HepG2 (cell line): Measurements from ENCODE around the gene EIF5A. TPM values are rescaled to one million over a fixed set of nuclear protein-coding genes. Genes with fewer than 3 reads are reported as not detected.
A peak's percentile ranks its signal among the peaks of the same experiment; 100 is the strongest.

ENCODE experiments used
- ASH2L ChIP-seq: fragments of 300-600, 200-600 bp; sonication (generic); IDR thresholded peaks from 2 replicates; pipeline ENCODE4 v1.7.0; 2017; ENCODE audit warnings: low read depth, mild to moderate bottlenecking, moderate library complexity, mixed read lengths, low read length; ENCODE audit not compliant: insufficient read length
- FOXK2 ChIP-seq: fragments of 450-650 bp; IDR thresholded peaks from 2 replicates; pipeline ENCODE4 v1.6.1; 2016
- FOXO1 ChIP-seq: sonication (generic); formaldehyde crosslinking; IDR thresholded peaks from 2 replicates; pipeline ENCODE4 v1.4.0; 2020; ENCODE audit warnings: missing genetic modification reagents
- HDAC1 ChIP-seq: sonication (generic); formaldehyde crosslinking; IDR thresholded peaks from 2 replicates; pipeline ENCODE4 v1.5.1; 2020; ENCODE audit warnings: mild to moderate bottlenecking, missing genetic modification reagents
- HNF4A ChIP-seq: sonication (generic); formaldehyde crosslinking; IDR thresholded peaks from 2 replicates; pipeline ENCODE4 v1.4.0; 2020; ENCODE audit warnings: missing genetic modification reagents
- PCBP2 ChIP-seq: fragments of 200-400 bp; formaldehyde crosslinking; optimal IDR thresholded peaks from 2 replicates; pipeline ENCODE3; 2018; ENCODE audit warnings: low read length, low read depth; ENCODE audit not compliant: poor library complexity, severe bottlenecking
- ZBTB7A ChIP-seq: sonication (generic); formaldehyde crosslinking; IDR thresholded peaks from 2 replicates; pipeline ENCODE4 v1.8.0; 2022; ENCODE audit warnings: mild to moderate bottlenecking, missing genetic modification reagents
- ZFP62 ChIP-seq: sonication (generic); formaldehyde crosslinking; IDR thresholded peaks from 2 replicates; pipeline ENCODE4 v1.4.0; 2020; ENCODE audit warnings: missing genetic modification reagents
- polyA plus RNA-seq, 8 experiments: library from polyadenylated mRNA; depleted of rRNA in 3 of 8; stranded (reverse) in 7 of 8; unstranded in 1 of 8; fragments of >200 nt; fragmentation: Illumina TruSeq in 4 of 8; extraction: Trizol in 4 of 8; gene quantifications; 2 replicates each; pipeline versions ENCODE4 v1.2.1 to v1.2.3, GENCODE V29; 2011 to 2016; ENCODE audit warnings: low read depth in 4 of 8, missing spikeins in 1 of 8, mixed read lengths in 1 of 8; ENCODE audit not compliant: insufficient read depth in 1 of 8
- total RNA-seq, 5 experiments: library from RNA; depleted of rRNA; stranded (reverse); fragments of >200 nt; fragmentation: Illumina TruSeq; extraction: Trizol; gene quantifications; 2 replicates each; pipeline ENCODE4 v1.2.3, GENCODE V29; 2016; ENCODE audit warnings: low read depth in 1 of 5
- TF ChIP-seq, protein P1 (sequence below): sonication (generic); formaldehyde crosslinking; IDR thresholded peaks from 2 replicates; pipeline ENCODE4 v1.4.0; 2020; ENCODE audit warnings: missing genetic modification reagents, borderline replicate concordance
- TF ChIP-seq, protein P2 (sequence below): sonication (generic); formaldehyde crosslinking; IDR thresholded peaks from 2 replicates; pipeline ENCODE4 v1.5.1; 2020; ENCODE audit warnings: mild to moderate bottlenecking, missing genetic modification reagents, moderate library complexity
- TF ChIP-seq, protein P3 (sequence below): sonication (generic); formaldehyde crosslinking; conservative IDR thresholded peaks from 2 replicates; pipeline ENCODE4 v1.4.0; 2020; ENCODE audit warnings: mild to moderate bottlenecking, missing genetic modification reagents, moderate library complexity
- TF ChIP-seq, protein P4 (sequence below): sonication (generic); formaldehyde crosslinking; IDR thresholded peaks from 2 replicates; pipeline ENCODE4 v1.4.0; 2020; ENCODE audit warnings: mild to moderate bottlenecking, missing genetic modification reagents

EIF5A gene
- total and polyA plus RNA-seq, 2 of the 13 experiments (the other 11 are each of a cell fraction or from before 2014, with no cell fraction given), result 319 to 337 TPM

DNA sequence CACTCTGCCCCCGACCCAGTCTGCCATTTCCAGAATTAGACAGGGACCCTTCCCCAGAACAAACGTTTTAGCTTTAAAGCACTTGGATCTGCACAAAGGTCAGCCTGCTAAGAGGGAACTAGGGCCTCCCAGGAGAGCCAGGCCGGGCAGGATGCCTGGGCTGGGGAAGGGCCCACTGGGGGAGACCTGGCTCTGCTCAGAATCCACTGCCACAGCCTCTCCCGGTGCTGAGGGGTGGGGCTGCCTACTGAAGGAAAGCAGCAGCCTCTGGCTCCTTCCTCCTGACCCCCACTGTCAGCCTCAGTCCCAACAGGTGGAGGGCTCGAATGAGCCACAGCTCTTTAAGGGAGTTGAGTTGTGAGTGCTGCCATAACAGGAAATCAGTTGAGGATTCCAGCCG lies 14.7 kb upstream of the EIF5A start (continued):
- TF ChIP-seq PCBP2, result no peak
- no peak for TF ChIP-seq ZFP62 (CRISPR knock-in tag)
- TF ChIP-seq, protein P1, sequence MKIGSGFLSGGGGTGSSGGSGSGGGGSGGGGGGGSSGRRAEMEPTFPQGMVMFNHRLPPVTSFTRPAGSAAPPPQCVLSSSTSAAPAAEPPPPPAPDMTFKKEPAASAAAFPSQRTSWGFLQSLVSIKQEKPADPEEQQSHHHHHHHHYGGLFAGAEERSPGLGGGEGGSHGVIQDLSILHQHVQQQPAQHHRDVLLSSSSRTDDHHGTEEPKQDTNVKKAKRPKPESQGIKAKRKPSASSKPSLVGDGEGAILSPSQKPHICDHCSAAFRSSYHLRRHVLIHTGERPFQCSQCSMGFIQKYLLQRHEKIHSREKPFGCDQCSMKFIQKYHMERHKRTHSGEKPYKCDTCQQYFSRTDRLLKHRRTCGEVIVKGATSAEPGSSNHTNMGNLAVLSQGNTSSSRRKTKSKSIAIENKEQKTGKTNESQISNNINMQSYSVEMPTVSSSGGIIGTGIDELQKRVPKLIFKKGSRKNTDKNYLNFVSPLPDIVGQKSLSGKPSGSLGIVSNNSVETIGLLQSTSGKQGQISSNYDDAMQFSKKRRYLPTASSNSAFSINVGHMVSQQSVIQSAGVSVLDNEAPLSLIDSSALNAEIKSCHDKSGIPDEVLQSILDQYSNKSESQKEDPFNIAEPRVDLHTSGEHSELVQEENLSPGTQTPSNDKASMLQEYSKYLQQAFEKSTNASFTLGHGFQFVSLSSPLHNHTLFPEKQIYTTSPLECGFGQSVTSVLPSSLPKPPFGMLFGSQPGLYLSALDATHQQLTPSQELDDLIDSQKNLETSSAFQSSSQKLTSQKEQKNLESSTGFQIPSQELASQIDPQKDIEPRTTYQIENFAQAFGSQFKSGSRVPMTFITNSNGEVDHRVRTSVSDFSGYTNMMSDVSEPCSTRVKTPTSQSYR (CRISPR knock-in tag), result peak; percentile 17; the same call in 1 of the 2 replicates
- TF ChIP-seq HDAC1, result peak; percentile 40
- TF ChIP-seq, protein P2, sequence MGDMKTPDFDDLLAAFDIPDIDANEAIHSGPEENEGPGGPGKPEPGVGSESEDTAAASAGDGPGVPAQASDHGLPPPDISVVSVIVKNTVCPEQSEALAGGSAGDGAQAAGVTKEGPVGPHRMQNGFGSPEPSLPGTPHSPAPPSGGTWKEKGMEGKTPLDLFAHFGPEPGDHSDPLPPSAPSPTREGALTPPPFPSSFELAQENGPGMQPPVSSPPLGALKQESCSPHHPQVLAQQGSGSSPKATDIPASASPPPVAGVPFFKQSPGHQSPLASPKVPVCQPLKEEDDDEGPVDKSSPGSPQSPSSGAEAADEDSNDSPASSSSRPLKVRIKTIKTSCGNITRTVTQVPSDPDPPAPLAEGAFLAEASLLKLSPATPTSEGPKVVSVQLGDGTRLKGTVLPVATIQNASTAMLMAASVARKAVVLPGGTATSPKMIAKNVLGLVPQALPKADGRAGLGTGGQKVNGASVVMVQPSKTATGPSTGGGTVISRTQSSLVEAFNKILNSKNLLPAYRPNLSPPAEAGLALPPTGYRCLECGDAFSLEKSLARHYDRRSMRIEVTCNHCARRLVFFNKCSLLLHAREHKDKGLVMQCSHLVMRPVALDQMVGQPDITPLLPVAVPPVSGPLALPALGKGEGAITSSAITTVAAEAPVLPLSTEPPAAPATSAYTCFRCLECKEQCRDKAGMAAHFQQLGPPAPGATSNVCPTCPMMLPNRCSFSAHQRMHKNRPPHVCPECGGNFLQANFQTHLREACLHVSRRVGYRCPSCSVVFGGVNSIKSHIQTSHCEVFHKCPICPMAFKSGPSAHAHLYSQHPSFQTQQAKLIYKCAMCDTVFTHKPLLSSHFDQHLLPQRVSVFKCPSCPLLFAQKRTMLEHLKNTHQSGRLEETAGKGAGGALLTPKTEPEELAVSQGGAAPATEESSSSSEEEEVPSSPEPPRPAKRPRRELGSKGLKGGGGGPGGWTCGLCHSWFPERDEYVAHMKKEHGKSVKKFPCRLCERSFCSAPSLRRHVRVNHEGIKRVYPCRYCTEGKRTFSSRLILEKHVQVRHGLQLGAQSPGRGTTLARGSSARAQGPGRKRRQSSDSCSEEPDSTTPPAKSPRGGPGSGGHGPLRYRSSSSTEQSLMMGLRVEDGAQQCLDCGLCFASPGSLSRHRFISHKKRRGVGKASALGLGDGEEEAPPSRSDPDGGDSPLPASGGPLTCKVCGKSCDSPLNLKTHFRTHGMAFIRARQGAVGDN, result peak; percentile 39; the same call in 1 of the 2 replicates
- TF ChIP-seq ZBTB7A (CRISPR knock-in tag), result 0 out of 2 replicates have a peak, but pooled peaks have one; percentile 61
- TF ChIP-seq FOXK2, result no peak
- peak; percentile 11 for TF ChIP-seq ASH2L
- TF ChIP-seq, protein P3, sequence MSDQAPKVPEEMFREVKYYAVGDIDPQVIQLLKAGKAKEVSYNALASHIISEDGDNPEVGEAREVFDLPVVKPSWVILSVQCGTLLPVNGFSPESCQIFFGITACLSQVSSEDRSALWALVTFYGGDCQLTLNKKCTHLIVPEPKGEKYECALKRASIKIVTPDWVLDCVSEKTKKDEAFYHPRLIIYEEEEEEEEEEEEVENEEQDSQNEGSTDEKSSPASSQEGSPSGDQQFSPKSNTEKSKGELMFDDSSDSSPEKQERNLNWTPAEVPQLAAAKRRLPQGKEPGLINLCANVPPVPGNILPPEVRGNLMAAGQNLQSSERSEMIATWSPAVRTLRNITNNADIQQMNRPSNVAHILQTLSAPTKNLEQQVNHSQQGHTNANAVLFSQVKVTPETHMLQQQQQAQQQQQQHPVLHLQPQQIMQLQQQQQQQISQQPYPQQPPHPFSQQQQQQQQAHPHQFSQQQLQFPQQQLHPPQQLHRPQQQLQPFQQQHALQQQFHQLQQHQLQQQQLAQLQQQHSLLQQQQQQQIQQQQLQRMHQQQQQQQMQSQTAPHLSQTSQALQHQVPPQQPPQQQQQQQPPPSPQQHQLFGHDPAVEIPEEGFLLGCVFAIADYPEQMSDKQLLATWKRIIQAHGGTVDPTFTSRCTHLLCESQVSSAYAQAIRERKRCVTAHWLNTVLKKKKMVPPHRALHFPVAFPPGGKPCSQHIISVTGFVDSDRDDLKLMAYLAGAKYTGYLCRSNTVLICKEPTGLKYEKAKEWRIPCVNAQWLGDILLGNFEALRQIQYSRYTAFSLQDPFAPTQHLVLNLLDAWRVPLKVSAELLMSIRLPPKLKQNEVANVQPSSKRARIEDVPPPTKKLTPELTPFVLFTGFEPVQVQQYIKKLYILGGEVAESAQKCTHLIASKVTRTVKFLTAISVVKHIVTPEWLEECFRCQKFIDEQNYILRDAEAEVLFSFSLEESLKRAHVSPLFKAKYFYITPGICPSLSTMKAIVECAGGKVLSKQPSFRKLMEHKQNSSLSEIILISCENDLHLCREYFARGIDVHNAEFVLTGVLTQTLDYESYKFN (CRISPR knock-in tag), result peak; percentile 54; the same call in 1 of the 2 replicates
- TF ChIP-seq, protein P4, sequence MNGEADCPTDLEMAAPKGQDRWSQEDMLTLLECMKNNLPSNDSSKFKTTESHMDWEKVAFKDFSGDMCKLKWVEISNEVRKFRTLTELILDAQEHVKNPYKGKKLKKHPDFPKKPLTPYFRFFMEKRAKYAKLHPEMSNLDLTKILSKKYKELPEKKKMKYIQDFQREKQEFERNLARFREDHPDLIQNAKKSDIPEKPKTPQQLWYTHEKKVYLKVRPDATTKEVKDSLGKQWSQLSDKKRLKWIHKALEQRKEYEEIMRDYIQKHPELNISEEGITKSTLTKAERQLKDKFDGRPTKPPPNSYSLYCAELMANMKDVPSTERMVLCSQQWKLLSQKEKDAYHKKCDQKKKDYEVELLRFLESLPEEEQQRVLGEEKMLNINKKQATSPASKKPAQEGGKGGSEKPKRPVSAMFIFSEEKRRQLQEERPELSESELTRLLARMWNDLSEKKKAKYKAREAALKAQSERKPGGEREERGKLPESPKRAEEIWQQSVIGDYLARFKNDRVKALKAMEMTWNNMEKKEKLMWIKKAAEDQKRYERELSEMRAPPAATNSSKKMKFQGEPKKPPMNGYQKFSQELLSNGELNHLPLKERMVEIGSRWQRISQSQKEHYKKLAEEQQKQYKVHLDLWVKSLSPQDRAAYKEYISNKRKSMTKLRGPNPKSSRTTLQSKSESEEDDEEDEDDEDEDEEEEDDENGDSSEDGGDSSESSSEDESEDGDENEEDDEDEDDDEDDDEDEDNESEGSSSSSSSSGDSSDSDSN, result peak; percentile 36; the same call in 1 of the 2 replicates
- peak; percentile 36; the same call in 1 of the 2 replicates for TF ChIP-seq HNF4A
- no peak for TF ChIP-seq FOXO1 (CRISPR knock-in tag)
